AML-193 (cell line): ENCODE results near the gene TMEM270.
"Not testable (repeated sequence)": the region's sequence is repeated elsewhere in the genome, so short reads cannot be mapped to it uniquely, and the experiment has no call there.

Experiments used
- DNase-seq, 2 experiments: peaks; one replicate each; lab custom pipeline; 2025; lab: John Stamatoyannopoulos, UW

Gene TMEM270

DNA sequence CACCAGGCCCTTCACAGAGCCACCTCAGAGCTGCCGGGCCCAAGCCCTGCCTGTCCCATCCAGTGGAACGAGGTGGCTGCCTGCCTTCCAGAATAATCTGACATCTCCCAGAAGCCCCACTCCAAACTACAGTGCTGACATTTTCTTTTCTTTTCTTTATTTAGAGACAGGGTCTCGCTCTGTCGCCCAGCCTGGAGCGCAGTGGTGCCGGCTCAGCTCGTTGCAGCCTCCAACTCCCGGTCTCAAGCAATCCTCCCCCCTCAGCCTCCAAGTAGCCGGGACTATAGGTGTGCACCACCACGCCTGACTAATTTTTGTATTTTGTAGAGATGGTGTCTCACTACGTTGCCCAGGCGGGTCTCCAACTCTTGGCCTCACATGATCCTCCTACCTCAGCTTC lies 346 bp downstream of the TMEM270 start:
- no peak for DNase-seq

DNA sequence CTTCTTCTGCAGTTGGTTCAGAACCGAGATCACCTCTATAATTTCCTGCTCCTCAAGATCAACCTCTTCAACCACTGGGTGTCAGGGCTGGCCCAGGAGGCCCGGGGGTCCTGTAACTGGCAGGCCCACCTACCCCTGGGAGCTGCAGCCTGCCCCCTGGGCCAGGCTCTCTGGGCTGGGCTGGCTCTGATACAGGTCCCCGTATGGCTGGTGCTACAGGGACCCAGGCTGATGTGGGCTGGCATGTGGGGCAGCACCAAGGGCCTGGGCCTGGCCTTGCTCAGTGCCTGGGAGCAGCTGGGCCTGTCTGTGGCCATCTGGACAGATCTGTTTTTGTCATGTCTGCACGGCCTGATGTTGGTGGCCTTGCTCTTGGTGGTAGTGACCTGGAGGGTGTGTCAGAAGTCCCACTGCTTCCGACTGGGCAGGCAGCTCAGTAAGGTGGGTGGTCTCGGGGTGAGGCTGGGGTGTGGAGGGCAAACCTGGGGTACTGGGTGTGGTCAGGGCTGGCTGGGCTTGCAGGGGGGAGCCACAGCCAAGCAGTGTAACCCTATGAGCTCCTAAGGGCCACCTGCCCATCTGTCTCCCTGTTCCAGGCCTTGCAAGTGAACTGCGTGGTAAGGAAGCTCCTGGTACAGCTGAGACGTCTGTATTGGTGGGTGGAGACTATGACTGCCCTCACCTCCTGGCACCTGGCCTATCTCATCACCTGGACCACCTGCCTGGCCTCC lies 4.2 kb downstream of the TMEM270 start:
- DNase-seq = no peak

DNA sequence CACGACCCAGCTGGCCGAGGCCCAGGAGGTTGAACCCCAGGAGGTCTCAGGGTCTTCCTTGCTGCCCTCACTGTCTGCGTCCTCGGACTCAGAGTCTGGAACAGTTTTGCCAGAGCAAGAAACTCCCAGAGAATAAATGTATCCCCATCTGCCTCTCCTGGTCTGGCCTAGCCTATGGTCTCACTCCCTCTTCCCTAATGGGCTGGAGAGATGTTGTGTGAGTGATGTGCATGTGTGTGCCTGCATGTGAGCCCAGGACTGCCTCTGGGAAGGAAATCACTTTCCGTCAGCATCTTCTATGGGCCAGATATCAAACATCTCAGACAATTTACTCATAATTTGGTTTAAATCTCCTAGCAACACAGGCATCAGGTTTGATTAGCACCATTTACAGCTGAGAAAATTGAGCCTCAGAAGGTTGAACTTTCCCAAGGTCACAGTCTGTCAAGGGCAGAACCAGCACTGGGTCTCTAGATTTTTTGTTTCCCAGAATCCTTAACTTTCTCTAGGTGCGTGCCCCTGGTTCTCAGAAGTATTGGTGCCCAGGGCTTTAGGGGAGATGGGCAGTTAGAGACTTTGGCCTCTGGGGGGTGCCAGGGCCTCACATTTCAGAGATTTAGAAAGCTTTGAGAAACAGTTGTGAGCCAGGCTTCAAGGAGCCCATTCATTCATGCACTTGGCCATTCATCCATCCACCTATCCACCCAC lies 4.9 kb downstream of the TMEM270 start:
- DNase-seq = peak; percentile 20 to 31

- DNase-seq = no peak
These were observed 5.4 kb downstream of the TMEM270 start for GRCh38 chr7:73866446-73866767.

DNA sequence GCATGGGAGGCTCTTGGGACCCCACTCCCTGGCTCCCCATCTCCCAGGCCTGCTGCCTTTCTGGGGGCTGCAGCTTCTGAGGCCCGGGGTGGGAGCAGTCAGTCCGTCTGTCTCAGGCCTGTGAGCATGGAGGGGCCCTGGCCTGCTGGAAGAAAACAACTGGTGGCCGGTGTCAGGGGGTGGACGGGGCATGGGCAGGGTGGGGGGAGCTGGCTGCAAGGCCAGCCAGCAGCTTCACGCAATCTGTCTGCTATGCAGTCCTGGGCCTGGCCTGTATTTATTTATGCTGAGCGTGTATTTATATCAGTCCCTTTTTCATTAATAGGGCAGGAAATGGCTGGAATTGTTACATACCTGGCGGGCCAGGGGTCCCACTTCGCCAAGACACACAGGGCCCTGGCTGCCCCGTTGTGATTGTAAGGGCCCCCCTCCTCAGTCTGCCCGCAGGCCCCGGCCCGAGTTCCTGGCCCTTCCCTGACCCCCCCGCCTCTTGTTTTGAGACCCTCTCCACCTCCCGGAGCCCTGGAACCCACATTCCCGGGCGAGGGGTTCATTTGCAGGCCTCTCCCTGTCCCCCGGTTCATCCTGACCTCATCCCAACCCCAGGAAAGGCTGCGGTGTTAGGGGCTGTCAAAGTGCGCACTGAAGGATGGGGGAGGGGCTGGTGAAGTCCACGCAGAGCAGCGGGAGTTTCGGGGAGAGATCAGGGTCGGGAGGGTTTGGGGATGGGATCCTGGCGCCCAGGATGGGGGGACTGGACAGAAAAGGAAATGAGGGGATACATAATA lies 8.2 kb downstream of the TMEM270 start:
- DNase-seq = no peak

DNA sequence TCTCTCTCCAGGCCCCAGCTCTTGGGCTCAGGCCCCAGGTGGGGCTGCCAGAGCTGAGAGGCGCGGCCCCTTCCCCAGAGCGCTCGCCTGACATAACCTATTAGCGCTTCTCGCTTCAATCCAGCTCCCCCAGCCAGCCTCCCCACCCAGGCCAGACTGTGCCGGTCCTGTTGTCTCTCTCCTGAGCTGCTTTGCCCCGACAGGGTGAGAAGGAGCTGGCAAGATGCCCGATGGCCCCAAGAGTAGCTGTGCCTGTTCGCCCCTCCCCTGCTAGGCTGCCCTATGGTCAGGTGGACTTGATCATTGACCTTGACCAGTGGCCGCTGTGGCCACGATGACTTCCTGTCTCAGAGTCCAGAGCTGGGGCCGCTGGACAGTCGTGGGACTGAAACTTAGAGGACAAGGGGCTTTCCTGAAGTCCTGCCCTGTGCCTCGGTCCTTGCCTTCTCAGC lies 9.1 kb downstream of the TMEM270 start:
- DNase-seq = no peak

GRCh38 chr7:73871163-73872011 lies 10.4 kb downstream of the TMEM270 start:
- DNase-seq = no peak

DNA sequence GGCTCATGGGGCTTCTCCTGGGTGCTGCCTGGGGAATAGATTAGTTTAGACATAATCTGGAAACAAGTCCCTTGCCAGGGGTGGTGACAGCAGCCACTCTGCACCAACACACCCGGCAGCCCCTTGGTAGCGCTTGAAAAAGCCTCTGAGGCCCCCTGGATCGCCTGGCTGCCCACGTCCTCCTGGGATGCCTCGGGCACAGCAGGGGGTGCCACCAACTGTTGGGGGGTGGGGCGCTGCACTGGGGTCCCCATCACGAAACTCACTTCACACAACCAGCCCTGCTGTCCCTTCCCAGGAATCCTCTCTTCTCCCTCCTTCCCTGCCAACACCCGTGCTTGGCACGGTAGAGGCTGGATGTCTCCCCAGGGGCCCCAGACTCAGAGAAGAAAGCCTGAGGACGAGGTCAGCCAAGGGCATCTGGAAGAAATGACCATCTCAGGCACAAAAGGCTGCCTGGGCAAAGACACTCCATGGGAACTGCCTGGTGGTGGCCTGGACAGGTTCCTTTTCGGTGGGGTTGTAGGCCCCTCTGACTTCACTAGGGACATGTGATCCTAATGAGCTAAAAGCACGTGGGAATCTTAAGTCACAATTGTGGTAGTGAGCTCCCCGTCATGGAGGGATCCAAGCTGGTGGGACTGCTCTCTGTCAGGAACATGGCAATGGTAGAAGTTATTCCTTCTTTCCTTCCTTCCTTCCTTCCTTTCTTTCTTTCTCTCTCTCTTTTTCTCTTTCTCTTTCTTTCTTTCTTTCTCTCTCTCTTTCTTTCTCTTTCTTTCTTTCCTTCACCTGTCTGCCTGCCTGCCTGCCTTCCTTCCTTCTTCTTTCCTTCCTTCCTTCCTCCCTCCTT lies 11.3 kb downstream of the TMEM270 start:
- no peak for DNase-seq

DNA sequence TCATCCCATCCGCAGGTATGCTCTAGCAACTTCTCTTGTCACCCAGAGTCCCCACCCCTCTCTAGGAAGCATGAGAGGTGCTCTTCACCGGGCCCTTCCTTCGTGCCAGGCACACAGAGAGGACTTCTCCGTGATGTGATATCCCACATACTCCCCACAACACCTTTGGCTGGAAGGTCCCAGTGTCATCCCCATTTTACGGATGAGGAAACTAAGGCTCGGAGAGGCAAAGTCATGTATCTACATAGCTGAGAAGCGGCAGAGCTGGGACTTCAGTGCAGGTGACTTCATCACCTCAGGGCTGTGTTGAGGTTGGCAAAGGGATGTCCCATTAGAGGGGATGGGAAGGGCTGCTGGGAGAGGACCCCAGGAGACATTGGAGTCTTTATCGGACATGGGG lies 15.4 kb downstream of the TMEM270 start:
- DNase-seq = no peak

GRCh38 chr7:73876973-73877372 lies 16.0 kb downstream of the TMEM270 start:
- DNase-seq = no peak

DNA sequence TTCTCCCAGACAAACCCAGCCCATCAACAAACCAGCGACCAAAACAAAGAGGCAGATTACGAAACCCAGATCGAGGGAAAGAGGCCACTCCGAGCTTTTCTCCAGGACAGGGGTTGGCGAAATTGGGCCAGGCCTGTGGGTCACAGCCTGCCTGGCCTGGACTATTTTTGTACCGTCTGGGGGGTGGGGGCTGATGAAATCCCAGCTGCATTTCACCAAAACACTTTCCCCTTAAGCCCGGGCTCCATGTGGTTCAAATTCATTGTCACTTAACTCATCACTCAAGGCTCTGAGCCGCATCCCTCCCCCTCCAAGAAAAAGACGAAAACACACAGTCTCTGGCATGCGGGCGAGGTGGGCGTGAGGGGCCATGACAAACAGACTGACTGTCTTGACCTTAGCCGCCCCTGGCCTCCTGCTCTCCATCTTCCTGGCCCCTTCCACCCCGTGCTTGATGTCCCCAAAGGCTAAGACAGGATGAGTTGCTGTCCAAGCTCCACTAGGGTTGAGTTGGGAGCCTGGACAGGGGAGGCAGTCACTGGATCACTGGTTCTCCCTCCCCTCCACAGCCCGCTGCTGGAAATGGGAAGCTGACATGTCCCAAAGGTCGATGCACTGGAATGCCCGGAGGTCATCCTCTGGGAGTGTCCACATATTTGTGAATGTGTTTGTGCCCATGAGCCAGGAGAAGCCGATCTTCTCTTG lies 19.2 kb downstream of the TMEM270 start:
- DNase-seq = no peak

- DNase-seq = no peak
These were observed 19.9 kb downstream of the TMEM270 start for GRCh38 chr7:73880755-73881328.

DNA sequence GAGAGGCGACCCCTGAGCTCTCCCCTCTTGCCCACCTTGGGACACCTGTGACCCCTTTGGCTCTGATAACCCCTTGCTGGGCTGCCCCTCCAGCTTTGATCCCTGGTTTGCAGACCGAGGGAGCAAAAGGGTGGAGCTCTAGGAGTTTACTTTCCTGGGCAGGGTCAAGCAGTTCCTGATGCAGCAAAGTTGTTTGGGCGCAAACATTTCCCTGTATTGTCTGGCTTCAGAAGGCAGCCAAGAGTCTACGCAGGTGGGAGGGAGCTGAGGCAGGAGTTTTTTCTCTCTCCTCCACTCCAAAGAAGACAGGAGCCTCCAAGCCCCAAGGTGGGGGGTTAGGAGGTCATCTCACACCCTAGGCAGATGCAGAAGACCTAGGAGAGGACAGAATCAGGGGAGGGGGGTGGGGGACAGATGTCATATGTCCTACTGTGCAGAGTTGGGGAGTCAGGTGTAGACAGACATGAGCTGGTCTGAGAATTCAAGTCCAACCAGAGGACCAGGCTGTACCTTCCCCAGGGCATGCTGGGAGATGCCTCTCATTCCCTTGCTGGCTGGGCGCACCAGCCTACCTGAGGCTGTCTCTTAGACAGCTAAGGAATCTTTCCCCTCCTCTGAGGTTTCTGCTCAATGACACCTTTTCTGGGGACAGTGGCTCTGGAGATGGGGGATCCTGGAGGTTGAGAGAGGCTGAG lies 20.5 kb downstream of the TMEM270 start:
- DNase-seq = no peak

- DNase-seq = no peak
These were observed 21.1 kb downstream of the TMEM270 start for GRCh38 chr7:73882047-73882402.

GRCh38 chr7:73884867-73885422 lies 24.0 kb downstream of the TMEM270 start:
- not testable (repeated sequence) for DNase-seq

DNA sequence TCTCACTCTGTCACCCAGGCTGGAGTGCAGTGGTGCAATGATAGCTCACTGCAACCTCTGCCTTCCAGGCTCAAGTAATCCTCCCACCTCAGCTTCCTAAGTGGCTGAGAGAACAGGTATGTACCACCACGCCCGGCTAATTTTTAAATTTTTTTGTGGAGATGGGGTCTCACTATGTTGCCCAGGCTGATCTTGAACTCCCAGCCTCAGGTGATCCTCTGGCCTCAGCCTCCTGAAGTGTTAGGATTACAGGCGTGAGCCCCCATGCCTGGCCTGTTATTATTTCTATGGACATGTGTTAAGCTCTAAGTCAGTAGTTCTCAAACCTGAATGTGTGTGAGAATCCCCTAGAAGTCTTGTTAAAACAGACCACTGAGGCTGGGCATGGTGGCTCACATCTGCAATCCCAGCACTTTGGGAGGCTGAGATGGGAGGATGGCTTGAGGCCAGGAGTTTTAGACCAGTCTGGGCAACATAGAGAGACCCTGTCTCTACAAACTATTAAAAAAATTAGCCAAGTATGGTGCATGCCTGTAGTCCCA lies 24.5 kb downstream of the TMEM270 start:
- no peak for DNase-seq

DNA sequence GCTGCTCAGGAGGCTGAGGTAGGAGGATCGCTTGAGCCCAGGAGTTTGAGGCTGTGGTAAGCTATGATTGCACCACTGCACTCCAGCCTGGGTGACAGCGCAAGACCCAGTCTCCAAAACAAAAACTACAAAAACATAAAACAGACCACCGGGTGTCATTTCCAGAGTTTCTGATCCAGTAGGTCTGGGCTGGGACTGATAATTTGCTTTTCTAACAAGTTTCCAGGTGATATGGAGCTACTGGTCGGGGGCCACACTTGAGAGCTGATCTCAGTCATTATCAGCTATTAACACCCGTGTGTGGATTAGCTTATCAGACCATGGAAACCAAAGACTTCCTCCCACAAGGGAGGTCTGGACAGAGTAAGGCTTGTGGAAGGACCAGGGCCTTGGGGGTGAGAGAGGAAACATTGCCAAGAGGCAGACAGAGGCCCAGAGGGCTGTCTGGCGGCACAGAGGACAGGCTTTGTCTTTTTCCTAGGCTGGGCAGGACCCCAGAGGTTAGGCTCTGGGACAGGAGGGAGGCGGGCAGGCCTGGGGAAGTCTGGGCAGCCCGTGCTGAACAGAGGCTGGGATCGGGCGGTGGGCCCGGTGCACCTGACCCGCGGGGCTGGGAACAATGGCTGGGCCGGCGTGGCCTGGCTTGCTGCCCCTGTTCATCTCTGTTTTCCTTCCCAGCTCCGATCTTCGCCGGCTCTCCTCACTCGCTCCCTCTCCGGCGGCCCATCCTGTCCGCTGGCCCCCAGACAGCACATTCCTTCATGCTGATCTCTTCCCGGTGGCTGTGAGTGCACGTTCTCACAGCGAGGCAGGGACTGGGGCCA lies 25.2 kb downstream of the TMEM270 start:
- no peak for DNase-seq

DNA sequence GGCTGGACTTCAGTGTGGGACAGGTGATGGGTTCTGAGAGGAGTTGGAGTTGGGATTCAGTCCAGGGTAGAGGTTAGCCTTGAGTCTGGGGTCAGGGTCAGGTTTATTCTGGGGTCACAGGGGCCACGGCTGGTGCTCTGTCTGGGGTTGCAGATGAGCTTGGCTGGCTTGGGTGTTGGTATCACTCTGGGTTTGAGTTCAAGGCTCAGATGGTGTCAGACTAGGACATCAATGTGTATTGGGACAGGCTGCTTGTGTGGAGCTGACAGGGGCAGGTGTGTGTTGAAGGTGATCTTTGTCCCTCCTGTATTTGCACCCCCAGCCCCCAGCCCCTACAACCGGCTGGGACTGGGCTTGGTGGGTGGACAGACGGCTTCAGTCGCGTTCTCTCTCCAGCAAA lies 26.8 kb downstream of the TMEM270 start:
- no peak for DNase-seq
